ENCODE measurements around the gene SPATS1.
A peak's percentile ranks its signal among the peaks of the same experiment; 100 is the strongest.

SPATS1 gene

DNA sequence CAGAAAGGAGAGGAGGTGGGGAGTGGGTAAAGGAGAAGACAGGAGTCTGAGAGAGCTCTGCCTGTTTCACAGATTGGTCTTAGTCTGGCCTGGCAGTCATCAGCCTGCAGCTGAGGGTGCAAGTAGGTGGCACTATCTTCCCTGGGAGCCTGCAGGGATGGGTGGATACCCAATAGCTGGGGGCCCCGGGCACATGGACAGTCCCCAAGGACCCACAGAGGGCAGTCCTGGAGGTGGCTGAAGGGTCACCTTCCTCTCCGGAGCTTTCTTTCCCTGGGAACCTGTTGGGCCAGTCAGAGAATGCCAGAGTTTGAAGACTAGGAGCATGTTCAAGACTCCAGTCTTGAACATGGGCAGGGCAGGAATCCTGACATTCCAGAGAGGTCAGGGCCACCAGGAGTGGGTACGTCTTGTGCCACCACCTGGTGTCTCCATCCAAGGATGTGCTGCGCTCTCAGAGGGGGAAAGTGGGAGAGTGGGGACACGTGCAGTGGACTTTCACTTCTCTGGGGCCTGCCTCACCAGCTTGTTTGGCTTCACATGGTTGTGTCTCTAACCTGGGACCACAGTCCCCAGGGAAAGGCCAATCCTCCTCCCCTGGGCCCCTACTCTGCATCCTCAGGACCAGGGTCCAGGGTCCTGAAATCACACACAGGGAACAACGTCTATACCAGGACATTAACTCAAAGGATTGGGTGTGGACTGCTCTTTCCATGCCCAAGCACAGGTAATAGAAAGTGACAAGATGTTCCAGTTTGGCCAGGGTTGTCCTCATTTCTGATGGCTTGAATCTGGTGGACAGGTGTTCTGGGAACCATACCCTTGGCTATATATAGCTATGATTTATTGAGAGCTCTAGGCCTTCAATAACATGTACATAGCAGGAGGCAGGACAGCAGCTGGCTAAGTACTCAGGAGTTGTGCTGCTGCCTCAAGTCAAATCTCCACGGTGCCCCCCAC is 47.3 kb upstream of the SPATS1 start:
- ATAC-seq = no peak
- TF ChIP-seq ZNF8 (CRISPR knock-in tag; IDR thresholded peaks at IDR 0.05) = no peak
- TF ChIP-seq ZFP3 (CRISPR knock-in tag; IDR thresholded peaks at IDR 0.05) = no peak
- TF ChIP-seq ESRRG (CRISPR knock-in tag; IDR thresholded peaks at IDR 0.05) = no peak
- TF ChIP-seq OSR1 (CRISPR knock-in tag; IDR thresholded peaks at IDR 0.05) = no peak
- TF ChIP-seq, protein P1, sequence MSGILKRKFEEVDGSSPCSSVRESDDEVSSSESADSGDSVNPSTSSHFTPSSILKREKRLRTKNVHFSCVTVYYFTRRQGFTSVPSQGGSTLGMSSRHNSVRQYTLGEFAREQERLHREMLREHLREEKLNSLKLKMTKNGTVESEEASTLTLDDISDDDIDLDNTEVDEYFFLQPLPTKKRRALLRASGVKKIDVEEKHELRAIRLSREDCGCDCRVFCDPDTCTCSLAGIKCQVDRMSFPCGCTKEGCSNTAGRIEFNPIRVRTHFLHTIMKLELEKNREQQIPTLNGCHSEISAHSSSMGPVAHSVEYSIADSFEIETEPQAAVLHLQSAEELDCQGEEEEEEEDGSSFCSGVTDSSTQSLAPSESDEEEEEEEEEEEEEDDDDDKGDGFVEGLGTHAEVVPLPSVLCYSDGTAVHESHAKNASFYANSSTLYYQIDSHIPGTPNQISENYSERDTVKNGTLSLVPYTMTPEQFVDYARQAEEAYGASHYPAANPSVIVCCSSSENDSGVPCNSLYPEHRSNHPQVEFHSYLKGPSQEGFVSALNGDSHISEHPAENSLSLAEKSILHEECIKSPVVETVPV (CRISPR knock-in tag; IDR thresholded peaks at IDR 0.05) = no peak
- no peak for TF ChIP-seq ZFP30 (CRISPR knock-in tag; IDR thresholded peaks at IDR 0.05)
- TF ChIP-seq, protein P2, sequence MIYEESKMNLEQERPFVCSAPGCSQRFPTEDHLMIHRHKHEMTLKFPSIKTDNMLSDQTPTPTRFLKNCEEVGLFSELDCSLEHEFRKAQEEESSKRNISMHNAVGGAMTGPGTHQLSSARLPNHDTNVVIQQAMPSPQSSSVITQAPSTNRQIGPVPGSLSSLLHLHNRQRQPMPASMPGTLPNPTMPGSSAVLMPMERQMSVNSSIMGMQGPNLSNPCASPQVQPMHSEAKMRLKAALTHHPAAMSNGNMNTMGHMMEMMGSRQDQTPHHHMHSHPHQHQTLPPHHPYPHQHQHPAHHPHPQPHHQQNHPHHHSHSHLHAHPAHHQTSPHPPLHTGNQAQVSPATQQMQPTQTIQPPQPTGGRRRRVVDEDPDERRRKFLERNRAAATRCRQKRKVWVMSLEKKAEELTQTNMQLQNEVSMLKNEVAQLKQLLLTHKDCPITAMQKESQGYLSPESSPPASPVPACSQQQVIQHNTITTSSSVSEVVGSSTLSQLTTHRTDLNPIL (CRISPR knock-in tag; IDR thresholded peaks at IDR 0.05; ENCODE audit: low read depth) = no peak
- no peak for TF ChIP-seq ISL1 (CRISPR knock-in tag; IDR thresholded peaks at IDR 0.05)
- no peak for TF ChIP-seq BACH2 (CRISPR knock-in tag; IDR thresholded peaks at IDR 0.05; ENCODE audit: borderline replicate concordance)
- TF ChIP-seq, protein P3, sequence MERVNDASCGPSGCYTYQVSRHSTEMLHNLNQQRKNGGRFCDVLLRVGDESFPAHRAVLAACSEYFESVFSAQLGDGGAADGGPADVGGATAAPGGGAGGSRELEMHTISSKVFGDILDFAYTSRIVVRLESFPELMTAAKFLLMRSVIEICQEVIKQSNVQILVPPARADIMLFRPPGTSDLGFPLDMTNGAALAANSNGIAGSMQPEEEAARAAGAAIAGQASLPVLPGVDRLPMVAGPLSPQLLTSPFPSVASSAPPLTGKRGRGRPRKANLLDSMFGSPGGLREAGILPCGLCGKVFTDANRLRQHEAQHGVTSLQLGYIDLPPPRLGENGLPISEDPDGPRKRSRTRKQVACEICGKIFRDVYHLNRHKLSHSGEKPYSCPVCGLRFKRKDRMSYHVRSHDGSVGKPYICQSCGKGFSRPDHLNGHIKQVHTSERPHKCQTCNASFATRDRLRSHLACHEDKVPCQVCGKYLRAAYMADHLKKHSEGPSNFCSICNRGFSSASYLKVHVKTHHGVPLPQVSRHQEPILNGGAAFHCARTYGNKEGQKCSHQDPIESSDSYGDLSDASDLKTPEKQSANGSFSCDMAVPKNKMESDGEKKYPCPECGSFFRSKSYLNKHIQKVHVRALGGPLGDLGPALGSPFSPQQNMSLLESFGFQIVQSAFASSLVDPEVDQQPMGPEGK (CRISPR knock-in tag; IDR thresholded peaks at IDR 0.05; ENCODE audit: borderline replicate concordance) = no peak
- TF ChIP-seq CSDC2 (CRISPR knock-in tag; IDR thresholded peaks at IDR 0.05) = no peak
- no peak for TF ChIP-seq ZNF70 (CRISPR knock-in tag; IDR thresholded peaks at IDR 0.05)
- no peak for TF ChIP-seq GLIS3 (CRISPR knock-in tag; IDR thresholded peaks at IDR 0.05)
- no peak for TF ChIP-seq PPARA (CRISPR knock-in tag; IDR thresholded peaks at IDR 0.05; ENCODE audit: borderline replicate concordance)
- TF ChIP-seq, protein P4, sequence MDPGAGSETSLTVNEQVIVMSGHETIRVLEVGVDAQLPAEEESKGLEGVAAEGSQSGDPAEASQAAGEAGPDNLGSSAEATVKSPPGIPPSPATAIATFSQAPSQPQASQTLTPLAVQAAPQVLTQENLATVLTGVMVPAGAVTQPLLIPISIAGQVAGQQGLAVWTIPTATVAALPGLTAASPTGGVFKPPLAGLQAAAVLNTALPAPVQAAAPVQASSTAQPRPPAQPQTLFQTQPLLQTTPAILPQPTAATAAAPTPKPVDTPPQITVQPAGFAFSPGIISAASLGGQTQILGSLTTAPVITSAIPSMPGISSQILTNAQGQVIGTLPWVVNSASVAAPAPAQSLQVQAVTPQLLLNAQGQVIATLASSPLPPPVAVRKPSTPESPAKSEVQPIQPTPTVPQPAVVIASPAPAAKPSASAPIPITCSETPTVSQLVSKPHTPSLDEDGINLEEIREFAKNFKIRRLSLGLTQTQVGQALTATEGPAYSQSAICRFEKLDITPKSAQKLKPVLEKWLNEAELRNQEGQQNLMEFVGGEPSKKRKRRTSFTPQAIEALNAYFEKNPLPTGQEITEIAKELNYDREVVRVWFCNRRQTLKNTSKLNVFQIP (CRISPR knock-in tag; IDR thresholded peaks at IDR 0.05; ENCODE audit: borderline replicate concordance, low read depth) = no peak
- no peak for TF ChIP-seq TCF4 (CRISPR knock-in tag; IDR thresholded peaks at IDR 0.05; ENCODE audit: borderline replicate concordance)
- no peak for TF ChIP-seq ARNTL (CRISPR knock-in tag; IDR thresholded peaks at IDR 0.05; ENCODE audit: borderline replicate concordance, low read depth)

DNA sequence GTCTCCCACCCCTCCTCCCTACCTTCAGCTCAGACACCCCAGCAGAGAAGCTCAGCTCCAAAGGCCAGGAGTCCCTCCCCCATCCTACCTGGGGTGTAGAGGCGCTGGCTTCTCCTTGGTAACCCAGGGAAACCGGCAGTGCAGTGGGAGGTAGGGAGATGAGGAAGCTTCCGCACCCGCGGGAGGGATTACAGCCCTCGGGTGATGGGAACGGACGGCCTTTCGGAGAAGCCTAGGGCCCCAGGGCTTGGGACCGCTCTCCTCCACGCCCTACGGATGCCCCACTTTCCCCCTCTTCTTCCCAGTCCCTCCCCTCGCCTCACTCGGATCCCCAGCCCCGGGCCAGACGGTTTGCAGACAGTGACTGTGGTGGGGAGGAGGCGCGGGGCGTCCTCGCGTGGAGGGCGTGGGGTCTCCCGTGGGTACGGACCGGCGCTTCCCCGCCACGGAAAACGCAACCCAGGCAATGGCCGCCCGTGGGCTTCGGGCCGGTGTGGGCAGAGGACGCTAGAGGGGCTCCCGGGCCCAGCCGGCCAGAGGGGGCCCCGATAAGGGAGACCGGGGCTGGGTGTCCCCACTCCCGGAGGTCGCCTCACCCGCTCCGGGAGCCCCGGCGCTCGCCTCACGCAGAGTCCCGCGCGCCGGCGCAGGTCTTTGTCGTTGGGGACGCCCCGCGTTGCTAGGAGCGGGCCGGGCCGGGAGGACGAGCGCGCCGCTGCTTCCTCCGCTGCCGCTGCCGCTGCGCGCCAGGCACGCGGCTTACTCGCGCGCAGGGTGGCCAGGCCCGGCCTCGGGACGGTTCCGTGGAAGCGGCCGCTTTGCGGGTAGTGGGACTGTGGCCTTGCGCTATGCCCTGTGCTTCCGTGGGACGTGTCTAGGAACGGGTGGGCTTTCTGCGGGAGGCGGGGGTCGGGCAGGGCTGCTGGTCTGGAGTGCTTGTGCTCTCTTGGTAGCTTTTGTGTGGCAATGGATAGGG is 45.1 kb upstream of the SPATS1 start:
- ATAC-seq = peak; percentile 81
- TF ChIP-seq GLIS3 (CRISPR knock-in tag; IDR thresholded peaks at IDR 0.05) (no peak), ZFP3 (CRISPR knock-in tag; IDR thresholded peaks at IDR 0.05) (peak; percentile 85), SNAI2 (CRISPR knock-in tag; IDR thresholded peaks at IDR 0.05) (no peak)
- TF ChIP-seq, protein P5, sequence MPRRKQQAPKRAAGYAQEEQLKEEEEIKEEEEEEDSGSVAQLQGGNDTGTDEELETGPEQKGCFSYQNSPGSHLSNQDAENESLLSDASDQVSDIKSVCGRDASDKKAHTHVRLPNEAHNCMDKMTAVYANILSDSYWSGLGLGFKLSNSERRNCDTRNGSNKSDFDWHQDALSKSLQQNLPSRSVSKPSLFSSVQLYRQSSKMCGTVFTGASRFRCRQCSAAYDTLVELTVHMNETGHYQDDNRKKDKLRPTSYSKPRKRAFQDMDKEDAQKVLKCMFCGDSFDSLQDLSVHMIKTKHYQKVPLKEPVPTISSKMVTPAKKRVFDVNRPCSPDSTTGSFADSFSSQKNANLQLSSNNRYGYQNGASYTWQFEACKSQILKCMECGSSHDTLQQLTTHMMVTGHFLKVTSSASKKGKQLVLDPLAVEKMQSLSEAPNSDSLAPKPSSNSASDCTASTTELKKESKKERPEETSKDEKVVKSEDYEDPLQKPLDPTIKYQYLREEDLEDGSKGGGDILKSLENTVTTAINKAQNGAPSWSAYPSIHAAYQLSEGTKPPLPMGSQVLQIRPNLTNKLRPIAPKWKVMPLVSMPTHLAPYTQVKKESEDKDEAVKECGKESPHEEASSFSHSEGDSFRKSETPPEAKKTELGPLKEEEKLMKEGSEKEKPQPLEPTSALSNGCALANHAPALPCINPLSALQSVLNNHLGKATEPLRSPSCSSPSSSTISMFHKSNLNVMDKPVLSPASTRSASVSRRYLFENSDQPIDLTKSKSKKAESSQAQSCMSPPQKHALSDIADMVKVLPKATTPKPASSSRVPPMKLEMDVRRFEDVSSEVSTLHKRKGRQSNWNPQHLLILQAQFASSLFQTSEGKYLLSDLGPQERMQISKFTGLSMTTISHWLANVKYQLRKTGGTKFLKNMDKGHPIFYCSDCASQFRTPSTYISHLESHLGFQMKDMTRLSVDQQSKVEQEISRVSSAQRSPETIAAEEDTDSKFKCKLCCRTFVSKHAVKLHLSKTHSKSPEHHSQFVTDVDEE (CRISPR knock-in tag; IDR thresholded peaks at IDR 0.05) = no peak

All from SK-N-SH treated with all-trans-retinoic acid at 6 μM for 48 hours (cell line).